ENCODE results near the gene SDF2L1. TPM values are rescaled to one million over a fixed set of nuclear protein-coding genes. Genes with fewer than 3 reads are reported as not detected.

The SDF2L1 gene, protein sequence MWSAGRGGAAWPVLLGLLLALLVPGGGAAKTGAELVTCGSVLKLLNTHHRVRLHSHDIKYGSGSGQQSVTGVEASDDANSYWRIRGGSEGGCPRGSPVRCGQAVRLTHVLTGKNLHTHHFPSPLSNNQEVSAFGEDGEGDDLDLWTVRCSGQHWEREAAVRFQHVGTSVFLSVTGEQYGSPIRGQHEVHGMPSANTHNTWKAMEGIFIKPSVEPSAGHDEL
- total RNA-seq = 47.6 and 70.8 TPM in 2 replicates

DNA sequence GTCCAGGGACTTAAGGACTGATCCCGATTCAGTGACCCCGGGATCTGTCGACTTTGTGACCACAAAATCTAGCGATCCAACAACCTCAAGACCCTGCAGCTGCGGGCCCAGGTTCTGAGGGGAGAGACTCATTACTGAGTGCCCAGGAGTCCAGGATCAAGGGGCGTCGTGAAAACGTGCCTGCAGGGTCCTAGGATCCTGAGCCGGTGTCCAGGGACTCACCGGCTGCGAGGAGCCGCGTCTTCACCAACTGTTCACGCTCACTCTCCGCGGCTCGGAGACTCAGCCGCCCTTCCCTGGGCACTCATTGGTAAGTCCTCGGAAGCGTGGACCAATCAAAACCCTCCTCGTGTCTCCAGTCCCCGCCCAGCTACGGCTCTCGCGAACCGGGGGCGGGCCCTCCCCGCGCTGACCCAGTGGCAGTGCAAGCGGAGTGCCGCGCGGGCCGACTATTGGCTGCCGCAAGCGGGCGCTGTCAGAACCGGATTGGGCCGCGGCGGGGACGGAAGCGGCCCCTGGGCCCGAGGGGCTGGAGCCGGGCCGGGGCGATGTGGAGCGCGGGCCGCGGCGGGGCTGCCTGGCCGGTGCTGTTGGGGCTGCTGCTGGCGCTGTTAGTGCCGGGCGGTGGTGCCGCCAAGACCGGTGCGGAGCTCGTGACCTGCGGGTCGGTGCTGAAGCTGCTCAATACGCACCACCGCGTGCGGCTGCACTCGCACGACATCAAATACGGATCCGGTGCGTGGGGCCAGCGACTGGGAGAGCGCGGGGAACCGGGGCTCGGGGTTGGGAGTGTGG is at the start of gene SDF2L1:
TSS of gene SDF2L1 (plus strand) at position 514 of the 795 bp plus-strand sequence. CDS start at position 549, 35 bp downstream.

DNA sequence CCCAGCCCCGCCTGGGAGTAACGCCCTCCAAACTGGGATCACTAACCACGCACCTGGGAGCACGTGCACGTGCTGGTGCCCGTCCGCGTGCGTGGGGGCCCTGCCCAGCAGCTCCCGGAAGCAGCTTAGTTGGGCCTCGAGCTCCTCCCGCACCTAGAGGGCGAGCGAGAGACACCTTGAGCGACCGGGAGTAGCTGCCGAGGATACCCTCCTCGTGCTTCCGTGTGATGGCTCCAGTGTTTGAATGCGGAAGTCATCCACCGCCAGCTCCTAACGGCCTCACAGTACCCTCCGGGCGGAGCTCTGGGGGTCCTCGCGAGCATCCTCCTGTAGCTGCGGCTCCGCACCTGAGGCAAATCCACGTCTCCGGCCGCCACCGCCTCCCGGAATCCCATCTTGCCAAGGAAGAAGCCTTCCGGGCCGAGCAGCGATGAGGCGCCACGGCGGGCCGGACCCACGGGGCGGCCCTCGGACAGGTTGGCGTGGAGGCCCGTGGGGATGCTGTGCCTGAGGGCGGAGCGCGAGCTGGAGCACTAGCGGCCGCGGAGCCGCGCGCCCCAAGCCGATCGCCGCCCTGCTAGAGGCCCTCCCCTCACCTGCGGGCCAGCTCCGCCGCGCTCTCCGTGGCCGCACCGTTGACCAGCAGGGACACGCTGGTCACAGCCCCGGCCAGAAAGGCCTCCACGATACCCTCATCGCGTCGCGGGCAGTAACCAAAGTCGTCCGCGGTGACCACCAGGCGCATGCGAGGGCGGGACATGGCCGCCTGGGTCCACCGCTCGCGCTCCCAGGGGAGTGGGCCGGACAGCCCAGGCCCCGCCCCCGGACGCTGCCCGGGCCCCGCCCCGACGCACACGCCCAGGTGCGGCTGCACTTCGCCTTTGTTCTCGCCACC is 12.6 kb upstream of the SDF2L1 start, which contains the start of gene YDJC:
TSS of gene YDJC (minus strand) at position 768 of the 895 bp plus-strand sequence. CDS start at position 760, 8 bp downstream.

DNA sequence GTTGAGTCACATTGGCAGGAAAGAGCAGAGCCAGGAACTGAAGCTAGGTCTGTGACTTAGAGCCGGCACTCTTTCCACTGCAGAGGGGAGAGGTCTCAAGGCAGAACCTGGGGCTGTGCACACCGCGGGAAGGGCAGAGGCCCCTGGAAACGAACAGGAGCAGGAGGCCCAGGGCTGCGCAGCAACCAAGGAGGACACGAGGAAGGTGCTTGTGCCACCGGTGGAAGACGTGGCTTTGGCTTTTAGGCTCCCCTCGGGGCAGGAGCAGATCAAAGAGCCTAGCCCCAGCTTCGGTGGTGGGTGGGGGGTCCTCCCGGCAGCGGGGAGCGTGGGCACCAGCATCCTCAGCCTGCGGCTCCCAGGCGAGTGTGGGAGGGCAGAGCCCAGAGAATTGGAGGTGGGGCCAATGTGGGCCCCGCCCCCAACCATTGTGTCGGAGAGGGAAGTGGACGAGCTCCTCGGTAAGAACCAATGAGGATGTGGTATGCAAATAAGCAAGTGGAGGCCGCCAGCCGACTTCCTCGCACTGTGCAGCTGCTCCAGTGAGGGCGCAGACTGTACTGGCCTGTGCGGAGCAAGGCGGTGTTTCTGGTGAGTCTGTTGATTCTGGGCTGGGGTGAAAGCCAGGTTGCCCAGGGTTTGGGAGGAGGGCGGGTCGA is 9.7 kb upstream of the SDF2L1 start, which contains the start of gene CCDC116:
TSS of gene CCDC116 (plus strand) at position 524 of the 659 bp plus-strand sequence. CDS start 422 bp downstream, outside the sequence.

Other genes starting within 250 kb of the SDF2L1 start
- 1.9 and 2.3 TPM in 2 replicates for gene HIC2, start 224.9 kb upstream of the SDF2L1 start, total RNA-seq
- 0.61 TPM in 1 of 2 replicates, not detected in the other for gene TMEM191C, start 174.9 kb upstream of the SDF2L1 start, total RNA-seq
- under 0.01 TPM in 2 replicates for gene RIMBP3C, start 90.8 kb upstream of the SDF2L1 start, total RNA-seq
- gene UBE2L3, start 74.6 kb upstream of the SDF2L1 start, total RNA-seq = 34.4 and 36.6 TPM in 2 replicates
- gene YDJC, start 12.3 kb upstream of the SDF2L1 start, total RNA-seq = 24.8 and 31.2 TPM in 2 replicates
- gene CCDC116, start 9.5 kb upstream of the SDF2L1 start, total RNA-seq = 0.15 TPM in 1 of 2 replicates, not detected in the other
- 13.0 and 13.1 TPM in 2 replicates for gene PPIL2, start 23.7 kb downstream of the SDF2L1 start, total RNA-seq
- 2.0 and 3.2 TPM in 2 replicates for gene YPEL1, start 93.5 kb downstream of the SDF2L1 start, total RNA-seq
- gene MAPK1, start 225.3 kb downstream of the SDF2L1 start, total RNA-seq = 38.0 and 64.7 TPM in 2 replicates

Data from epithelial cell of umbilical artery (primary cell).